Measurements from ENCODE around the gene CELF5. TPM values are rescaled to one million over a fixed set of nuclear protein-coding genes. Genes with fewer than 3 reads are reported as not detected.

Gene CELF5
- polyA plus RNA-seq, 4 donors: 0.53 to 0.70 (median 0.54) TPM; not detected in 1

GRCh38 chr19:3183721-3184641 is 40.5 kb upstream of the CELF5 start:
- Histone ChIP-seq H3K9me3 (ENCODE audit: control insufficient read depth in 2 of 2, insufficient read depth in 1 of 2, low read depth in 1 of 2, low read length in 1 of 2) (no peaks in the 10 kb centered on the region), H3K36me3 (ENCODE audit: control insufficient read depth in 3 of 3, insufficient read depth in 2 of 3, low read depth in 1 of 3, low read length in 3 of 3) (peaks cover 0 to 20% (median 0%) of the 10 kb centered on the region in 3 donors), H3K27ac (ENCODE audit: low read depth in 1 of 3, low read length in 2 of 3) (no peak overlapping the region), H3K27me3 (ENCODE audit: control insufficient read depth in 3 of 3, insufficient read depth in 3 of 3, low read length in 3 of 3) (no peaks in the 10 kb centered on the region), H3K4me3 (ENCODE audit: low read depth in 1 of 3, low read length in 3 of 3) (no peak overlapping the region), H3K4me1 (ENCODE audit: control insufficient read depth in 3 of 3, insufficient read depth in 2 of 3, low read depth in 1 of 3, low read length in 2 of 3) (peaks cover 2 to 26% (median 2%) of the 10 kb centered on the region in 3 donors)
- WGBS, 3 donors: 73 to 79% (median 74%) methylated on average over 13 of the region's 13 CpGs
- DNase-seq (no peak), FAIRE-seq (no peak)

- peak overlapping the region in 2 of 3 donors; percentile 84 to 96 for H3K4me3 ChIP-seq (ENCODE audit: low read depth in 1 of 3, low read length in 3 of 3)
- FAIRE-seq (no peak), DNase-seq (no peak)
- no peaks in the 10 kb centered on the region for H3K27me3 ChIP-seq (ENCODE audit: control insufficient read depth in 3 of 3, insufficient read depth in 3 of 3, low read length in 3 of 3)
- H3K36me3 ChIP-seq (ENCODE audit: control insufficient read depth in 3 of 3, insufficient read depth in 2 of 3, low read depth in 1 of 3, low read length in 3 of 3): peaks cover 0 to 29% (median 0%) of the 10 kb centered on the region in 3 donors
- 13 to 16% (median 15%) methylated on average over 14 of the region's 14 CpGs for WGBS, 3 donors
- peaks cover 2 to 35% (median 2%) of the 10 kb centered on the region in 3 donors for H3K4me1 ChIP-seq (ENCODE audit: control insufficient read depth in 3 of 3, insufficient read depth in 2 of 3, low read depth in 1 of 3, low read length in 2 of 3)
- H3K27ac ChIP-seq (ENCODE audit: low read depth in 1 of 3, low read length in 2 of 3): peak overlapping the region in 1 of 3 donors; percentile 86
- no peaks in the 10 kb centered on the region for H3K9me3 ChIP-seq (ENCODE audit: control insufficient read depth in 2 of 2, insufficient read depth in 1 of 2, low read depth in 1 of 2, low read length in 1 of 2)
Observed at GRCh38 chr19:3184847-3185460, 39.5 kb upstream of the CELF5 start.

GRCh38 chr19:3185461-3186159 is 38.9 kb upstream of the CELF5 start, which contains the start of gene NCLN:
NCLN (plus strand) TSS chr19:3185930; CDS start chr19:3186031, 101 bp downstream.
- Histone ChIP-seq H3K9me3 (ENCODE audit: control insufficient read depth in 2 of 2, insufficient read depth in 1 of 2, low read depth in 1 of 2, low read length in 1 of 2) (no peaks in the 10 kb centered on the region), H3K4me1 (ENCODE audit: control insufficient read depth in 3 of 3, insufficient read depth in 2 of 3, low read depth in 1 of 3, low read length in 2 of 3) (peaks cover 2 to 36% (median 2%) of the 10 kb centered on the region in 3 donors), H3K27ac (ENCODE audit: low read depth in 1 of 3, low read length in 2 of 3) (peak within 1 kb of the TSS; percentile 57 to 99 (median 86)), H3K27me3 (ENCODE audit: control insufficient read depth in 3 of 3, insufficient read depth in 3 of 3, low read length in 3 of 3) (no peaks in the 10 kb centered on the region), H3K4me3 (ENCODE audit: low read depth in 1 of 3, low read length in 3 of 3) (peak within 1 kb of the TSS; percentile 69 to 96 (median 84)), H3K36me3 (ENCODE audit: control insufficient read depth in 3 of 3, insufficient read depth in 2 of 3, low read depth in 1 of 3, low read length in 3 of 3) (peaks cover 0 to 35% (median 0%) of the 10 kb centered on the region in 3 donors)
- peak; percentile 96 to 98 for DNase-seq
- WGBS, 3 donors: 0% methylated on average over 38 to 69 of the region's 69 CpGs
- peak; percentile 5 for FAIRE-seq

- WGBS, 3 donors: 0 to 1% (median 1%) methylated on average over 15 to 38 of the region's 38 CpGs
Observed at GRCh38 chr19:3186160-3186688, 38.2 kb upstream of the CELF5 start.

GRCh38 chr19:3186891-3187661 is 37.4 kb upstream of the CELF5 start:
- Histone ChIP-seq H3K9me3 (ENCODE audit: control insufficient read depth in 2 of 2, insufficient read depth in 1 of 2, low read depth in 1 of 2, low read length in 1 of 2) (no peaks in the 10 kb centered on the region), H3K27ac (ENCODE audit: low read depth in 1 of 3, low read length in 2 of 3) (peak overlapping the region; percentile 45 to 99 (median 96)), H3K27me3 (ENCODE audit: control insufficient read depth in 3 of 3, insufficient read depth in 3 of 3, low read length in 3 of 3) (no peaks in the 10 kb centered on the region), H3K4me3 (ENCODE audit: low read depth in 1 of 3, low read length in 3 of 3) (peak overlapping the region; percentile 69 to 96 (median 84)), H3K36me3 (ENCODE audit: control insufficient read depth in 3 of 3, insufficient read depth in 2 of 3, low read depth in 1 of 3, low read length in 3 of 3) (peaks cover 0 to 46% (median 0%) of the 10 kb centered on the region in 3 donors), H3K4me1 (ENCODE audit: control insufficient read depth in 3 of 3, insufficient read depth in 2 of 3, low read depth in 1 of 3, low read length in 2 of 3) (peaks cover 2 to 36% (median 2%) of the 10 kb centered on the region in 3 donors)
- FAIRE-seq: no peak
- peak; percentile 28 to 81 for DNase-seq
- 22 to 55% (median 35%) methylated on average over 23 of the region's 23 CpGs for WGBS, 3 donors

More at GRCh38 chr19:3186160-3186688, 38.2 kb upstream of the CELF5 start:
- peak overlapping the region; percentile 45 to 99 (median 69) for H3K27ac ChIP-seq (ENCODE audit: low read depth in 1 of 3, low read length in 2 of 3)
- DNase-seq (no peak), FAIRE-seq (no peak)
- H3K36me3 ChIP-seq (ENCODE audit: control insufficient read depth in 3 of 3, insufficient read depth in 2 of 3, low read depth in 1 of 3, low read length in 3 of 3): peaks cover 0 to 41% (median 0%) of the 10 kb centered on the region in 3 donors
- no peaks in the 10 kb centered on the region for H3K9me3 ChIP-seq (ENCODE audit: control insufficient read depth in 2 of 2, insufficient read depth in 1 of 2, low read depth in 1 of 2, low read length in 1 of 2)
- peak overlapping the region; percentile 69 to 96 (median 84) for H3K4me3 ChIP-seq (ENCODE audit: low read depth in 1 of 3, low read length in 3 of 3)
- peaks cover 2 to 36% (median 2%) of the 10 kb centered on the region in 3 donors for H3K4me1 ChIP-seq (ENCODE audit: control insufficient read depth in 3 of 3, insufficient read depth in 2 of 3, low read depth in 1 of 3, low read length in 2 of 3)
- no peaks in the 10 kb centered on the region for H3K27me3 ChIP-seq (ENCODE audit: control insufficient read depth in 3 of 3, insufficient read depth in 3 of 3, low read length in 3 of 3)

GRCh38 chr19:3187662-3188511 is 36.6 kb upstream of the CELF5 start:
- H3K9me3 ChIP-seq (ENCODE audit: control insufficient read depth in 2 of 2, insufficient read depth in 1 of 2, low read depth in 1 of 2, low read length in 1 of 2): no peaks in the 10 kb centered on the region
- peak overlapping the region in 1 of 3 donors; percentile 96 for H3K4me3 ChIP-seq (ENCODE audit: low read depth in 1 of 3, low read length in 3 of 3)
- WGBS, 3 donors: 31 to 75% (median 45%) methylated on average over 33 to 36 of the region's 36 CpGs
- no peaks in the 10 kb centered on the region for H3K27me3 ChIP-seq (ENCODE audit: control insufficient read depth in 3 of 3, insufficient read depth in 3 of 3, low read length in 3 of 3)
- peak in 1 of 2 donors; percentile 62 for DNase-seq
- FAIRE-seq: no peak
- peaks cover 0 to 54% (median 0%) of the 10 kb centered on the region in 3 donors for H3K36me3 ChIP-seq (ENCODE audit: control insufficient read depth in 3 of 3, insufficient read depth in 2 of 3, low read depth in 1 of 3, low read length in 3 of 3)
- H3K4me1 ChIP-seq (ENCODE audit: control insufficient read depth in 3 of 3, insufficient read depth in 2 of 3, low read depth in 1 of 3, low read length in 2 of 3): peaks cover 2 to 36% (median 2%) of the 10 kb centered on the region in 3 donors
- H3K27ac ChIP-seq (ENCODE audit: low read depth in 1 of 3, low read length in 2 of 3): peak overlapping the region; percentile 77 to 99 (median 96)
